ENCODE data around the gene RAB15. TPM values are rescaled to one million over a fixed set of nuclear protein-coding genes. Genes with fewer than 3 reads are reported as not detected.
A peak's percentile ranks its signal among the peaks of the same experiment; 100 is the strongest.

Gene RAB15
- total RNA-seq (10 to 100 TPM; 11.2 to 94.3 (median 31.6) TPM), polyA plus RNA-seq (10 to 100 TPM in 1 of 2 donors, 1 to 10 TPM in 1; 8.2 to 35.7 TPM)
- long read RNA-seq, donor 1, partial matches to known transcripts: 2 of 13 reads
- long read RNA-seq, donor 1, other reads (novel, unspliced or antisense): 11 of 13 reads
- long read RNA-seq, donor 2, partial matches to known transcripts: 12 of 34 reads
- long read RNA-seq, donor 2, other reads (novel, unspliced or antisense): 19 of 34 reads
- long read RNA-seq, donor 3, partial matches to known transcripts: 99 of 101 reads
- long read RNA-seq, donor 3, other reads (novel, unspliced or antisense): 1 of 101 reads

DNA sequence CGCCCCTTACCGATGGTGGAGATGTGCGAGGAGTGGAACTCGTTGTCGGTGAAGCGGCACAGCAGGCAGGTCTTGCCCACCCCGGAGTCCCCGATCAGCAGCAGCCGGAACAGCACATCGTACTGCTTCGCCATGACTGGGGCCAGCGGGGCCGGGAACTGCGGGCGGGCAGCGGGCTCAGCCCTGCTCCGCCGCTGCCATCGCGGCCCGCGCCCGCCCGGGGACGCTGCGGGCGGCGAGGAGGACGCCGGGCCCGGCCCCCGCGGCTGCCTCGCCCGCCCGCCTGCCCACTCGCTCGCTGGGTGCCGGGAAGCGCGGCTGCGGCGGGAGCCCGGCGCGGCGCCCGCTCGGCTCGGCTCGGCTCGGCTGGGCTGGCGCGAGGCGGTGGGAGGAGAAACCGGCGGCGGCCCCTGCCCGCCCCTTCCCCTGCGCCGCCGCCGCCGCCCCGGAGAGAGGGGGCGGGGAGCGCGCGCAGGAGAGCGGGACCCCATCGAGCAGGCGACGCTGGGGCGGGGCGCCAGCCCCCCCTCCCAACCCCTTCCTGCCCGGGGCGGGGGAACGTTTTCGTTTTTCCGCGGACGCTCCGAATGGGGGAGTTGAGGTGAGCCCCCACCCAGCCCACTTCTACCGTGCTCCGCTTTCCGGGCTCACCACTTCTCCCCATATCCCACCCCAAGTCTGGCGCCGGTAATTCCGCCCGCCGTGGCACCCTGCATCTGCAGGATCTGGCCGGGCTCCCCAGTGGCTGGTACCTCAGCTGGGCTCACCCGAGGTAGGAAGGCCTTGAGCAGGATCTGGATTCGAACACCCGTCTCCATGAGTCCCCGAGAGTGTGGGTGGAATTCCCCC is at the start of gene RAB15:
TSS of gene RAB15 (minus strand) at position 394 of the 849 bp plus-strand sequence. CDS start at position 134, 260 bp downstream.
- Histone ChIP-seq H3K27ac (peak within 1 kb of the TSS in 3 of 10 donors; percentile 53 to 54 (median 53)), H3K27me3 (peaks cover 0 to 22% (median 0%) of the 10 kb centered on the region in 7 donors), H3K9me3 (no peaks in the 10 kb centered on the region), H3K4me3 (peak within 1 kb of the TSS; percentile 50 to 90 (median 75)), H3K36me3 (no peaks in the 10 kb centered on the region), H3K4me1 (peaks cover 3 to 20% (median 11%) of the 10 kb centered on the region in 9 donors)
- WGBS, 2 donors: 1 to 2% methylated on average over 76 to 96 of the region's 96 CpGs
- ATAC-seq (peak; percentile 55 to 87 (median 70)), DNase-seq (peak; percentile 32 to 63)
- intact Hi-C loops (cut with DNase I): loop anchor here in 2 of 10 donors (5.0 to 10.0 kb wide), 4 partner anchors 55 to 373 kb away; partner anchors contain the start of gene CHURC1 (in 1 of the 2)
- TF ChIP-seq, protein P1, sequence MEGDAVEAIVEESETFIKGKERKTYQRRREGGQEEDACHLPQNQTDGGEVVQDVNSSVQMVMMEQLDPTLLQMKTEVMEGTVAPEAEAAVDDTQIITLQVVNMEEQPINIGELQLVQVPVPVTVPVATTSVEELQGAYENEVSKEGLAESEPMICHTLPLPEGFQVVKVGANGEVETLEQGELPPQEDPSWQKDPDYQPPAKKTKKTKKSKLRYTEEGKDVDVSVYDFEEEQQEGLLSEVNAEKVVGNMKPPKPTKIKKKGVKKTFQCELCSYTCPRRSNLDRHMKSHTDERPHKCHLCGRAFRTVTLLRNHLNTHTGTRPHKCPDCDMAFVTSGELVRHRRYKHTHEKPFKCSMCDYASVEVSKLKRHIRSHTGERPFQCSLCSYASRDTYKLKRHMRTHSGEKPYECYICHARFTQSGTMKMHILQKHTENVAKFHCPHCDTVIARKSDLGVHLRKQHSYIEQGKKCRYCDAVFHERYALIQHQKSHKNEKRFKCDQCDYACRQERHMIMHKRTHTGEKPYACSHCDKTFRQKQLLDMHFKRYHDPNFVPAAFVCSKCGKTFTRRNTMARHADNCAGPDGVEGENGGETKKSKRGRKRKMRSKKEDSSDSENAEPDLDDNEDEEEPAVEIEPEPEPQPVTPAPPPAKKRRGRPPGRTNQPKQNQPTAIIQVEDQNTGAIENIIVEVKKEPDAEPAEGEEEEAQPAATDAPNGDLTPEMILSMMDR (IDR thresholded peaks at IDR 0.05): no peak

- Histone ChIP-seq H3K4me1 (peaks cover 0 to 15% (median 8%) of the 10 kb centered on the region in 9 donors), H3K27me3 (no peaks in the 10 kb centered on the region), H3K27ac (peak overlapping the region in 2 of 10 donors; percentile 4 to 16), H3K36me3 (peaks cover 0 to 32% (median 0%) of the 10 kb centered on the region in 9 donors), H3K4me3 (peak overlapping the region in 1 of 10 donors; percentile 1), H3K9me3 (no peaks in the 10 kb centered on the region)
- 57 to 60% methylated on average over 9 of the region's 9 CpGs for WGBS, 2 donors
- TF ChIP-seq, protein P1 (IDR thresholded peaks at IDR 0.05): peak; percentile 42 to 80 (median 69)
- intact Hi-C loops (cut with DNase I): loop anchor here in 3 of 10 donors (2.0 to 5.0 kb wide), 2 partner anchors 33 kb away; partner anchors contain the start of gene FNTB (in 3 of the 3)
- DNase-seq (peak in 1 of 2 donors; percentile 33), ATAC-seq (peak; percentile 65 to 95 (median 90))
These were observed 47.9 kb upstream of the RAB15 start for GRCh38 chr14:65019944-65020566.

DNA sequence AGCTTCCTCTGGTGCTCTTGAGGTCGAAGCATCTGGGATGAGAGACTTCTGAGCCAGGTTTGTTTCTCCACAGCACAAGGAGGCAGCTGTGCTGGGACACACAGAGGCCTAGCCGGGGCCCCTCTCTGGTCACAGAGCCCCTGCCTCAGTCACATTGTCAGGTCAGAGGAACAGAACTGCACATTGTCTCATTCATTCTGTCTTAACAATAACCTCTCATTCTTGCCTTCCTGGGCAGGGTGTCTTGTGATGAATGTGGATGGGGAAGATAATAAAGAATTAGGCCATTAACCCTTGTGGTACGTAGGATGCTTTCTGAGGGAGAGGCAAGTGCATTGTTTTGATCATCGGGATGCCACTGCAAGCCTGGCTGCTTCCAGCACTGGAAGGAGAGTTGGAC is 44.3 kb upstream of the RAB15 start:
- Histone ChIP-seq H3K9me3 (no peaks in the 10 kb centered on the region), H3K4me3 (no peak overlapping the region), H3K36me3 (peaks cover 0 to 66% (median 0%) of the 10 kb centered on the region in 9 donors), H3K4me1 (peaks cover 0 to 15% (median 8%) of the 10 kb centered on the region in 9 donors), H3K27me3 (no peaks in the 10 kb centered on the region), H3K27ac (no peak overlapping the region)
- ATAC-seq (no peak), DNase-seq (no peak)
- TF ChIP-seq, protein P1 (IDR thresholded peaks at IDR 0.05): no peak
- intact Hi-C loops (cut with DNase I): no loop called here
- WGBS, 2 donors: 91% methylated on average over 4 of the region's 4 CpGs
